PC-9 (cell line): Measurements from ENCODE around the gene ZCCHC4. TPM values are rescaled to one million over a fixed set of nuclear protein-coding genes. Genes with fewer than 3 reads are reported as not detected.

Experiments used
- BruUV-seq: library from RNA; stranded (reverse); fragments of 400-500 nt; replicated peaks from 2 replicates; lab custom pipeline; 2021; lab: Mats Ljungman, UMichigan
- CTCF ChIA-PET: fragments of 300-600 bp; sonication (Branson Sonifier 250); formaldehyde crosslinking; loops from one replicate; lab custom pipeline; 2022; ENCODE audit warnings: antibody characterized with exemption; lab: Charles Lee
- POLR2A ChIA-PET: fragments of 300-600 bp; sonication (Branson Sonifier 250); formaldehyde crosslinking; loops from one replicate; lab custom pipeline; 2022; ENCODE audit warnings: antibody characterized with exemption; ENCODE audit not compliant: unreplicated experiment; lab: Charles Lee
- DNase-seq, 2 experiments: peaks; one replicate each; pipeline versions ENCODE4 v3.0.0 to v3.0.0-alpha.2; 2015 to 2022; ENCODE audit warnings: mixed read lengths in 1 of 2
- H2AFZ ChIP-seq: fragments of 200-600 bp; sonication (generic); 2 replicates; pipeline ENCODE4 v1.8.1; 2017; ENCODE audit warnings: antibody characterized with exemption
- H3F3A ChIP-seq: fragments of 200-600 bp; sonication (generic); 2 replicates; pipeline ENCODE4 v1.8.1; 2017; ENCODE audit warnings: antibody characterized with exemption, mild to moderate bottlenecking, low read depth; ENCODE audit not compliant: insufficient read depth
- H3K27ac ChIP-seq: fragments of 200-600 bp; sonication (generic); 2 replicates; pipeline ENCODE4 v1.6.1; 2016; ENCODE audit warnings: mixed run types
- H3K27me3 ChIP-seq: fragments of 200-600 bp; sonication (generic); 2 replicates; pipeline ENCODE4 v1.6.1; 2016; ENCODE audit warnings: low read depth, mixed run types; ENCODE audit not compliant: insufficient read depth
- H3K36me3 ChIP-seq: fragments of 200-600 bp; sonication (generic); 2 replicates; pipeline ENCODE4 v1.6.1; 2016; ENCODE audit warnings: low read depth, mixed run types
- H3K4me1 ChIP-seq: fragments of 200-600 bp; sonication (generic); replicated peaks from 2 replicates; pipeline ENCODE4 v1.6.1; 2016; ENCODE audit warnings: mixed run types; ENCODE audit not compliant: insufficient read depth
- H3K4me2 ChIP-seq: fragments of 200-600 bp; sonication (generic); 2 replicates; pipeline ENCODE4 v1.6.1; 2017; ENCODE audit warnings: mixed run types
- H3K4me3 ChIP-seq: fragments of 200-600 bp; sonication (generic); 2 replicates; pipeline ENCODE4 v1.6.1; 2016; ENCODE audit warnings: mixed run types
- H3K79me2 ChIP-seq: fragments of 200-600 bp; sonication (generic); 2 replicates; pipeline ENCODE4 v1.6.1; 2017; ENCODE audit warnings: low read depth, mixed run types
- H3K9me2 ChIP-seq: fragments of 200-600 bp; sonication (generic); 2 replicates; pipeline ENCODE4 v1.8.1; 2017; ENCODE audit warnings: mild to moderate bottlenecking; ENCODE audit not compliant: insufficient read depth
- H3K9me3 ChIP-seq: fragments of 200-600 bp; sonication (generic); 2 replicates; pipeline ENCODE4 v1.8.1; 2016; ENCODE audit warnings: low read depth; ENCODE audit not compliant: insufficient read depth
- H4K20me1 ChIP-seq: fragments of 200-600 bp; sonication (generic); 2 replicates; pipeline ENCODE4 v1.8.1; 2017; ENCODE audit not compliant: insufficient read depth
- EZH2 ChIP-seq: fragments of 200-600 bp; sonication (generic); IDR thresholded peaks from 2 replicates; pipeline ENCODE4 v1.8.0; 2017; ENCODE audit warnings: antibody characterized with exemption, low read depth
- intact Hi-C: fragments of 100-400 bp; cut with micrococcal nuclease; formaldehyde crosslinking; loops from one replicate; pipeline ENCODE4 v1.10.0; 2022; ENCODE audit not compliant: unreplicated experiment
- total RNA-seq: library from RNA; stranded (reverse); gene quantifications from 2 replicates; pipeline ENCODE4 v1.2.3, GENCODE V29; 2021
- TF ChIP-seq, protein P1 (sequence below): fragments of 200-600 bp; sonication (generic); conservative IDR thresholded peaks from 2 replicates; pipeline ENCODE4 v1.6.1; 2017; ENCODE audit warnings: mixed run types, antibody characterized with exemption, mild to moderate bottlenecking, moderate library complexity

ZCCHC4 gene
- total RNA-seq, 1 experiment from 2014 or later = 11.7 TPM

DNA sequence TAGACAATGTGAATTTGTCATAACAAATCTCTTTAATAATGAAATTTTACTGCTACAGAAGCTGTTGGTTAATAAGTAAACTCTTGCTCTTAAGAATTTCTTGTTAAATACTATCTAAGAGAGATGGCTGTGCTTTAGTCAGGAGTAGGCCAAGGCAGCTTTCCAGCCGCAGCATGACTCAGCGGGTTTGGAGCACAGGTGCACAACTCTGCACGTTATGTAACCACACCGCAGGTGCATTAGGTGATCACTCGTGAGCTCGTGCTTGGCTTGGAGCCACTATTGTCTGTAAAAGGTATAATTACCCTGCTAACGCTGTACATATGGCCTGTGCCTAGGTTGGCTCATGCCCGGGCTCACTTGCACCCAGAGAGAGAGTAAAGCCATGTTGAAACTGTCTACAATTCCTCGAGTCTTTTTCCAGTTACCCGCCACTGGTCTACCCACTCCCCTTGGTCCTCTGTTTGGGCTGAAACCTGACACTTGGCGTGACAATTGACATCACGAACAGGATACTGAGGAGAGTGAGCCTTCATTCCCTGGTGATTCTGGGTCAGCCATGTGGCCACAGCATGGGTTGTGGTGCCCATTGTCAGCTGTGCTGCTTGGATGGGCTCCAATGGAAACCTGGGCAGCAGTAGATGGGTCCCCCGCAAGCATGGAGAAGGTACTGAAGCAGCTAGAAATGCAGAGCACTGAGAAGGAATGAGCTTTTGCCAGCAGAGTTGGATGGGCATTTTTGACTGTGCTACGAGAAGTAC lies 46.1 kb downstream of the ZCCHC4 start:
- no peak overlapping the region for H3K4me3 ChIP-seq
- intact Hi-C loops = no loop called here
- no peaks in the 10 kb centered on the region for H3K9me3 ChIP-seq
- no peak for DNase-seq
- H3K4me2 ChIP-seq = no peak overlapping the region
- ChIA-PET POLR2A (no interaction called here), CTCF (no interaction called here)
- no peak overlapping the region for H2AFZ ChIP-seq
- no peaks in the 10 kb centered on the region for H3F3A ChIP-seq
- H3K79me2 ChIP-seq = no peaks in the 10 kb centered on the region
- H3K27ac ChIP-seq = no peak overlapping the region
- no peaks in the 10 kb centered on the region for H3K9me2 ChIP-seq
- no peaks in the 10 kb centered on the region for H4K20me1 ChIP-seq
- H3K27me3 ChIP-seq = no peaks in the 10 kb centered on the region
- H3K4me1 ChIP-seq = no peaks in the 10 kb centered on the region
- TF ChIP-seq EZH2 = no peak
- TF ChIP-seq, protein P1, sequence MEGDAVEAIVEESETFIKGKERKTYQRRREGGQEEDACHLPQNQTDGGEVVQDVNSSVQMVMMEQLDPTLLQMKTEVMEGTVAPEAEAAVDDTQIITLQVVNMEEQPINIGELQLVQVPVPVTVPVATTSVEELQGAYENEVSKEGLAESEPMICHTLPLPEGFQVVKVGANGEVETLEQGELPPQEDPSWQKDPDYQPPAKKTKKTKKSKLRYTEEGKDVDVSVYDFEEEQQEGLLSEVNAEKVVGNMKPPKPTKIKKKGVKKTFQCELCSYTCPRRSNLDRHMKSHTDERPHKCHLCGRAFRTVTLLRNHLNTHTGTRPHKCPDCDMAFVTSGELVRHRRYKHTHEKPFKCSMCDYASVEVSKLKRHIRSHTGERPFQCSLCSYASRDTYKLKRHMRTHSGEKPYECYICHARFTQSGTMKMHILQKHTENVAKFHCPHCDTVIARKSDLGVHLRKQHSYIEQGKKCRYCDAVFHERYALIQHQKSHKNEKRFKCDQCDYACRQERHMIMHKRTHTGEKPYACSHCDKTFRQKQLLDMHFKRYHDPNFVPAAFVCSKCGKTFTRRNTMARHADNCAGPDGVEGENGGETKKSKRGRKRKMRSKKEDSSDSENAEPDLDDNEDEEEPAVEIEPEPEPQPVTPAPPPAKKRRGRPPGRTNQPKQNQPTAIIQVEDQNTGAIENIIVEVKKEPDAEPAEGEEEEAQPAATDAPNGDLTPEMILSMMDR = no peak
- H3K36me3 ChIP-seq = no peaks in the 10 kb centered on the region
- BruUV-seq = no TSS peak

DNA sequence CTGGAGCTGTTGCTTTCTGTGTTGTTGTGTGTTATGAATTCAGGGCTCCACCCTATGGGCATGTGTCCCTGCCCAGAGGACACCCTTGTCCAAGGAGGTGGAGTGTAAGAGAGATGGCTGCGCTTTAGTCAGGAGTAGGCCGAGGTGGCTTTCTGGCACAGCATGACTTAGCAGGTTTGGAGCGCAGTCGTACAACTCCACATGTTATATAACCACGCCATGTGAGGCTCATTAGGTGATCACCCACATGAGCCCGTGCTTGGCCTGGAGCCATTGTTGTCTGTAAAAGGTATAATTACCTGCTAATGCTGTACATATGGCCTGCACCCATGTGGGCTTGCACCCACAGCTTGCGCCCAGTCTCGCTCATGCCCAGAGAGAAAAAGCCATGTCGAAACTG lies 48.7 kb downstream of the ZCCHC4 start:
- Histone ChIP-seq H3K4me2 (no peak overlapping the region), H3K4me3 (no peak overlapping the region), H2AFZ (no peak overlapping the region), H3F3A (no peaks in the 10 kb centered on the region), H3K27ac (no peak overlapping the region), H3K36me3 (no peaks in the 10 kb centered on the region), H3K79me2 (no peaks in the 10 kb centered on the region), H3K4me1 (no peaks in the 10 kb centered on the region), H3K9me2 (no peaks in the 10 kb centered on the region), H3K9me3 (no peaks in the 10 kb centered on the region), H4K20me1 (no peaks in the 10 kb centered on the region), H3K27me3 (no peaks in the 10 kb centered on the region)
- BruUV-seq = no TSS peak
- POLR2A ChIA-PET = no interaction called here
- intact Hi-C loops = no loop called here
- no peak for DNase-seq
- TF ChIP-seq EZH2 = no peak
- TF ChIP-seq, protein P1 = no peak
- CTCF ChIA-PET = no interaction called here

DNA sequence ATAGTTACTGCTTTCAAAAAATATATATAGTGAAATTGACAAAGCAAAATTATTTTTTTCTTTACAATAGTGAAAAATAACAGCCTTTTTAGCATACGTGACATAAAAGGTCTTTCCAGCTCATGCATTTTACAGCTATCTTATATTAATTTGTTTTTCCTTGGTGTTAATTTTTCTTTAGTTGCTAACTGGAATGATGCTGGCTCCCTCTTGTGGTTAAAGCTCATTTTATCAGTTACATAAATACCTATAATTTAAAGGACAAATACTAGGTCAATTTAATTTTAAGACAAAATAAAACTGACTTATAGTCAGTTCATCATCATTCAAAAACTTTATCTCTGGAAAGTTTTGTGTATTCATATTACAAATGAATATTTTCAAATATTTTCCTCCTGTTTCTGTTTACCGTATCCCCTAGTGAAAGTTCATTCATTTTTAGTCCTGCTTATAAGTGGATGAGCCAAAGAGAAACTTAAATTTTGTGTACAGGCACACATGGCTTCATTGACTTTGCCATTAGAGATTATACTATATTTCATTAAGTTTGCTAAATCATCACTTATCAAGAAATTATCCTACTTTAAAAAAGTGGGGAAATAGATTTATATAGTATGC lies 54.5 kb downstream of the ZCCHC4 start:
- no peaks in the 10 kb centered on the region for H3K9me2 ChIP-seq
- no peak overlapping the region for H3K4me3 ChIP-seq
- H3K9me3 ChIP-seq = no peaks in the 10 kb centered on the region
- no peak overlapping the region for H3K27ac ChIP-seq
- no peaks in the 10 kb centered on the region for H4K20me1 ChIP-seq
- H3K36me3 ChIP-seq = no peaks in the 10 kb centered on the region
- no peak for DNase-seq
- intact Hi-C loops = loop anchor here (5.0 kb wide), 3 partner anchors 135 to 385 kb away; partner anchors contain the start of gene PI4K2B
- H3F3A ChIP-seq = no peaks in the 10 kb centered on the region
- H3K27me3 ChIP-seq = no peaks in the 10 kb centered on the region
- no TSS peak for BruUV-seq
- no peak overlapping the region for H2AFZ ChIP-seq
- ChIA-PET CTCF (interaction anchor here (0.5 to 1.1 kb wide), 6 partner anchors 55 to 944 kb away, joined by 3 to 5 read pairs (median 3); partner anchors contain the start of genes SEPSECS and ZCCHC4), POLR2A (interaction anchor here (0.7 kb wide), 1 partner anchor 167 kb away, joined by 3 read pairs; no protein-coding TSS in a partner anchor)
- H3K4me1 ChIP-seq = no peaks in the 10 kb centered on the region
- no peak for TF ChIP-seq EZH2
- TF ChIP-seq, protein P1 = peak; percentile 77
- H3K4me2 ChIP-seq = no peak overlapping the region
- H3K79me2 ChIP-seq = no peaks in the 10 kb centered on the region
